Skeletal muscle satellite cell (primary cell): Measurements from ENCODE around the gene ST3GAL4. TPM values are rescaled to one million over a fixed set of nuclear protein-coding genes. Genes with fewer than 3 reads are reported as not detected.

Experiments used
- small RNA-seq: library from RNA; depleted of rRNA; stranded (forward); fragments of <200 nt; gene quantifications from one replicate; pipeline ENCODE3, GENCODE V24; 2012

Gene ST3GAL4

Small RNAs within 50 kb of the gene (small RNA-seq; reads per million reads assigned to genes)
- gene AP001318.3 = not detected
